ENCODE data around the gene METTL8. TPM values are rescaled to one million over a fixed set of nuclear protein-coding genes. Genes with fewer than 3 reads are reported as not detected.

METTL8 gene
- total RNA-seq, 4 donors from 2014 or later, result 17.9 to 51.4 (median 35.4) TPM

- DNase-seq, result peak; percentile 69
- TF ChIP-seq CTCF (IDR thresholded peaks at IDR 0.05) (peak in 2 of 6 experiments; percentile 9 to 55), POLR2A (IDR thresholded peaks at IDR 0.05) (peak in 2 of 4 donors; percentile 52 to 71)
- Histone ChIP-seq H3K27me3 (no peaks in the 10 kb centered on the region), H3K4me1 (peaks cover 14 to 52% (median 24%) of the 10 kb centered on the region in 3 donors), H3K36me3 (peaks cover 0 to 32% (median 0%) of the 10 kb centered on the region in 3 donors), H3K27ac (peak within 1 kb of the TSS; percentile 94 to 99 (median 98)), H3K4me3 (peak within 1 kb of the TSS; percentile 67 to 91 (median 83)), H3K9me3 (no peaks in the 10 kb centered on the region)
- WGBS, 2 donors, result 0 to 4% methylated on average over 2 to 11 of the region's 92 CpGs
- intact Hi-C loops (cut with DNase I), result no loop called here
These were observed 511 bp upstream of the METTL8 start, which contains the start of gene DCAF17 for GRCh38 chr2:171434013-171434989. DCAF17 (plus strand) TSS chr2:171434226; CDS start chr2:171434578, 352 bp downstream.

- Histone ChIP-seq H3K27me3 (no peaks in the 10 kb centered on the region), H3K27ac (peak overlapping the region; percentile 94 to 99 (median 98)), H3K4me3 (peak overlapping the region; percentile 67 to 91 (median 83)), H3K36me3 (peaks cover 0 to 23% (median 0%) of the 10 kb centered on the region in 3 donors), H3K9me3 (no peaks in the 10 kb centered on the region), H3K4me1 (peaks cover 14 to 52% (median 24%) of the 10 kb centered on the region in 3 donors)
- DNase-seq, result no peak
- no peak for TF ChIP-seq POLR2A (IDR thresholded peaks at IDR 0.05)
- peak in 1 of 6 experiments; percentile 8 for TF ChIP-seq CTCF (IDR thresholded peaks at IDR 0.05)
- intact Hi-C loops (cut with DNase I), result no loop called here
- 11 to 15% methylated on average over 20 of the region's 20 CpGs for WGBS, 2 donors
These were observed 624 bp downstream of the METTL8 start for GRCh38 chr2:171432969-171433762.

DNA sequence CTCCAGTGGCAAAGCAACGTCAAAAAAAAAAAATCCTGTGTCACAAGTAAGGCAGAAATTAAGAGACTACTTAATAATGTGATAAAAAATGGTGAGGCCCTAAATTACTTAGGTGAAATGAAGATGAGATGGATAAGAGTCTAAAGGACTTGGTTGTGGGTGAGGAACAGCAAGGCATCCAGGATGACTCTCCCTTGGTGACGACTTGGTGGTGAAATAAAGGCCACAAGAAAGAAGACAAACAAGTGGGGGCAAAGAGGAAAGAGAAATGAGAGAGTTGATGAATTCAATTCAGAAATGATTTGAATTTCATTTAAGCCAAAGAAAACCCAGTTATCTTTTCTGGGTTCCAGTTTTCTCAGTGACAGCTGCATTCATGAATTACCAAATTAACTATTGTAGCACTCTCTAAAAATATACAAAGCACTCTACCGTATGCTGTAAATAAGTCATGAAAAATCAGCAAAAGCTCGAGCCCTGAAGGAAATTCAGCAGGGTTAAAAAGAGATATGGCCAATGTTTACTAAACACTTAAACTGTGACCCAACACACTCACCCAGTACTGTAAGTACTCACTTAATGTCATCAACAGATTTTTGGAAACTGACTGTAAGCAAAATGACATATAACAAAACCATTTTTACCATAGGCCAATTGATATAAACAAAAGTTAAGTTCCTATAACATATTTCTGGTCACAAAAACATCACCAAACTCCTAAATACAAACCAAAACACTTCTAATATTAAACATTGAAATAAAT lies 1.4 kb downstream of the METTL8 start:
- intact Hi-C loops (cut with DNase I), result no loop called here
- H3K36me3 ChIP-seq, result peaks cover 0 to 15% (median 0%) of the 10 kb centered on the region in 3 donors
- H3K27me3 ChIP-seq, result no peaks in the 10 kb centered on the region
- peaks cover 14 to 52% (median 24%) of the 10 kb centered on the region in 3 donors for H3K4me1 ChIP-seq
- H3K9me3 ChIP-seq, result no peaks in the 10 kb centered on the region
- TF ChIP-seq CTCF (IDR thresholded peaks at IDR 0.05) (no peak), POLR2A (IDR thresholded peaks at IDR 0.05) (no peak)
- H3K4me3 ChIP-seq, result peak overlapping the region; percentile 67 to 91 (median 83)
- 27 to 33% methylated on average over 4 of the region's 4 CpGs for WGBS, 2 donors
- H3K27ac ChIP-seq, result peak overlapping the region; percentile 94 to 99 (median 98)
- no peak for DNase-seq

DNA sequence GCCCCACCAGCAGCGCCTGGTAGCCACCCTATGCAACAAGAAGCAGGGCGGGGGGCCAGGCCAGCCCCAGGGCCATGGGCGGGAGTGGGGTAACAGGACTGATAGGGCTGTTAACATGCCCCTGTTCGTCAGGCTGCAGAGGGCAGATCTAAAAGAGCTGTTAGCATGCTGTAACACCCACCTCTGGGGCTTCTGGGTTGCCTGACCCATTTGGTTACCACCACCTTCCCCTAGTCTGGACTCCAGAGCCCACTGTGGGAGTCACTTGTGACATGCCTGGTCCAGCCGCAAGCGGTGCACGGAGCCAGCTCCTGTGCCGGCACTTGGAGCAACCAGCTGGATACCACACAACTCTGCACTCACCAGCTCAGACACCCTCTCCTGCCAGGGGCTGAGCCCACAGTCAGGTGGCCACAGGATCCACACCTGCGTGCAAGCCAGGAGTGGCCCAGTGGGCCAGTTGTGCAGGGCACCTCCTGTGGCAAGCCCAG lies 2.1 kb downstream of the METTL8 start:
- TF ChIP-seq POLR2A (IDR thresholded peaks at IDR 0.05), result no peak
- Histone ChIP-seq H3K36me3 (peaks cover 0 to 9% (median 0%) of the 10 kb centered on the region in 3 donors), H3K27me3 (no peaks in the 10 kb centered on the region), H3K4me3 (peak overlapping the region in 3 of 4 donors; percentile 1 to 45 (median 5)), H3K4me1 (peaks cover 14 to 52% (median 24%) of the 10 kb centered on the region in 3 donors), H3K9me3 (no peaks in the 10 kb centered on the region), H3K27ac (peak overlapping the region; percentile 65 to 99 (median 96))
- DNase-seq, result no peak
- WGBS, 2 donors, result 79 to 89% methylated on average over 4 of the region's 9 CpGs
- intact Hi-C loops (cut with DNase I), result no loop called here
